Activated CD8-positive, alpha-beta T cell treated with anti-CD3 and anti-CD28 coated beads for 36 hours (primary cell): Measurements from ENCODE around the gene TBC1D1. TPM values are rescaled to one million over a fixed set of nuclear protein-coding genes. Genes with fewer than 3 reads are reported as not detected.

ENCODE experiments used
- ATAC-seq: fragments of 200-7000 bp; cut with Tn5 transposase; one replicate; pipeline ENCODE4 v1.10.0; 2021; ENCODE audit warnings: mild to moderate bottlenecking, moderate library complexity
- CTCF ChIA-PET: fragments of 350-600 bp; sonication (Branson Sonifier 250); formaldehyde crosslinking; loops from one replicate; lab custom pipeline; 2021; ENCODE audit warnings: antibody characterized with exemption; lab: Charles Lee
- POLR2A ChIA-PET: fragments of 350-600 bp; sonication (Branson Sonifier 250); formaldehyde crosslinking; loops from one replicate; lab custom pipeline; 2021; ENCODE audit warnings: antibody characterized with exemption; lab: Charles Lee
- DNase-seq: peaks from one replicate; pipeline ENCODE4 v3.0.0-alpha.2; 2020
- H3K27ac Mint-ChIP-seq: one replicate; pipeline ENCODE4 v1.8.0; 2021; ENCODE audit warnings: mild to moderate bottlenecking, mixed read lengths
- H3K27me3 Mint-ChIP-seq: one replicate; pipeline ENCODE4 v1.8.0; 2021; ENCODE audit warnings: mixed read lengths
- H3K36me3 Mint-ChIP-seq: one replicate; pipeline ENCODE4 v1.8.0; 2021; ENCODE audit warnings: low read depth, mixed read lengths
- H3K4me1 Mint-ChIP-seq: one replicate; pipeline ENCODE4 v1.8.0; 2021; ENCODE audit warnings: low read depth, mixed read lengths
- H3K4me3 Mint-ChIP-seq: one replicate; pipeline ENCODE4 v1.8.0; 2021; ENCODE audit warnings: mild to moderate bottlenecking, moderate library complexity, mixed read lengths
- H3K9me3 Mint-ChIP-seq: one replicate; pipeline ENCODE4 v1.8.0; 2021; ENCODE audit warnings: mixed read lengths
- intact Hi-C: fragments of 100-400 bp; cut with micrococcal nuclease; formaldehyde crosslinking; loops from one replicate; pipeline ENCODE4 v1.10.0; 2022
- total RNA-seq, 2 experiments: library from RNA; stranded (reverse); gene quantifications; one replicate each; pipeline ENCODE4 v1.2.3, GENCODE V29; 2021
- TF ChIP-seq, protein P1 (sequence below): fragments of 200-600 bp; IDR thresholded peaks from one replicate; pipeline ENCODE4 v1.8.0; 2022; ENCODE audit warnings: antibody characterized with exemption, mild to moderate bottlenecking

Gene TBC1D1
- total RNA-seq, 2 experiments from 2014 or later = 79.4 to 91.4 TPM

DNA sequence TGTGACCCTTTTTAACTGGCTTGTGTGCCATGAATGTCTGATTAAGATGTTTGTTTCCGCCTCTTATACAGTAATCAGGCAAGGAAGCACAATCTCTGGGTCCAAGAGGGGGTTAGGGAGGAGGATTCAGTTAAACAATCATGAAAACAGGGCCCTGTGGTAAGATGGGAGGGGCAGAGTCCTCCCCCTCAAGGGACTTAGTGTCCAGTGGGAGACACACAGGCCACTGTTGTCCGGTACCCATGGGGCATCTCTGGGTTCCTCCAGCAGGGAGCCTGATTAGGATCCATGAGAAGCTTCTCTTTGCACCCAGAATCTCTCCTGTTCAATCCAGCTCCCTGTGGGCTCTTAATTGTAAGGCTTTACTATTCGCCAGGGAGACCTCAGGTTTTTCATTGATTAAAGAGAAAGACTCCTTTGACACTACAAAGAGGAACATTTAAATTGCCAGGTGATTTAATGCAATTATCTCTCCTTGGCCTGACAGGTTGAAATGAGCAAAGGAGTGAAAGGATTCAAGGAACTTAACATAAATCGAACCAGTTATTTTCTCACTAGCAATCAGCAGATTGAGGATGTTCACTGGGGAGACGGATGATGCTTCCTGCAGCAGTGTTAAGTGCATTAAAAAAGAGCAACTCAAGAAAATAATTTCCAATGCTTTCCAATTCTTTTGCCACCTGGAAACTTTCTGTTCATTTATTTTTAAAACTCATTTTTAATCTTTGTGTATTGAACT is 294.7 kb downstream of the TBC1D1 start:
- H3K27ac Mint-ChIP-seq = no peak overlapping the region
- H3K4me3 Mint-ChIP-seq = no peak overlapping the region
- POLR2A ChIA-PET = no interaction called here
- ATAC-seq (no peak), DNase-seq (no peak)
- no peaks in the 10 kb centered on the region for H3K36me3 Mint-ChIP-seq
- no peaks in the 10 kb centered on the region for H3K4me1 Mint-ChIP-seq
- H3K27me3 Mint-ChIP-seq = peaks cover 2% of the 10 kb centered on the region
- H3K9me3 Mint-ChIP-seq = no peaks in the 10 kb centered on the region
- CTCF ChIA-PET = no interaction called here
- intact Hi-C loops = no loop called here
- TF ChIP-seq, protein P1, sequence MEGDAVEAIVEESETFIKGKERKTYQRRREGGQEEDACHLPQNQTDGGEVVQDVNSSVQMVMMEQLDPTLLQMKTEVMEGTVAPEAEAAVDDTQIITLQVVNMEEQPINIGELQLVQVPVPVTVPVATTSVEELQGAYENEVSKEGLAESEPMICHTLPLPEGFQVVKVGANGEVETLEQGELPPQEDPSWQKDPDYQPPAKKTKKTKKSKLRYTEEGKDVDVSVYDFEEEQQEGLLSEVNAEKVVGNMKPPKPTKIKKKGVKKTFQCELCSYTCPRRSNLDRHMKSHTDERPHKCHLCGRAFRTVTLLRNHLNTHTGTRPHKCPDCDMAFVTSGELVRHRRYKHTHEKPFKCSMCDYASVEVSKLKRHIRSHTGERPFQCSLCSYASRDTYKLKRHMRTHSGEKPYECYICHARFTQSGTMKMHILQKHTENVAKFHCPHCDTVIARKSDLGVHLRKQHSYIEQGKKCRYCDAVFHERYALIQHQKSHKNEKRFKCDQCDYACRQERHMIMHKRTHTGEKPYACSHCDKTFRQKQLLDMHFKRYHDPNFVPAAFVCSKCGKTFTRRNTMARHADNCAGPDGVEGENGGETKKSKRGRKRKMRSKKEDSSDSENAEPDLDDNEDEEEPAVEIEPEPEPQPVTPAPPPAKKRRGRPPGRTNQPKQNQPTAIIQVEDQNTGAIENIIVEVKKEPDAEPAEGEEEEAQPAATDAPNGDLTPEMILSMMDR = no peak

DNA sequence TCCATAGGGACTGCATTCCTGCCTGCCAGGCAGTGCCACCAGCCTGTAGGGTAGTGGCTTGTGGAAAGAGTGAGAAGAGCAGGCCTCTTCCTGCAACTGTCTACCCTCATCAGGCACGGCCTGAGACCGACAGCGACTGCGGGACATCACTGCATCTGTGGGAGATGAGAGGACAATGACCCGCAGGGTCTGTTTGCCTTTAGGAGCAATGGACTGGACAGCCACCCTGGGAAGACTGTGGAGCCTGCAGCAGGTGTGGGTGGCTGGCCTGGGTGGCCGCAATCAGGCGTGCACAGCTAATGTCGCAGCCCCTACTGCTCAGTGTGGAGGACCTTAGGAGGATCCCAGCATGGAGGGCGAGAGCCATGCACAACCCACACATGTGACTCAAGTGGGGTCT is 297.3 kb downstream of the TBC1D1 start:
- H3K27me3 Mint-ChIP-seq = peaks cover 2% of the 10 kb centered on the region
- TF ChIP-seq, protein P1 = no peak
- intact Hi-C loops = no loop called here
- no peak overlapping the region for H3K27ac Mint-ChIP-seq
- CTCF ChIA-PET = interaction anchor here (3.5 kb wide), 1 partner anchor 9 kb away, joined by 12 read pairs; no protein-coding TSS in a partner anchor
- DNase-seq (no peak), ATAC-seq (no peak)
- no peaks in the 10 kb centered on the region for H3K36me3 Mint-ChIP-seq
- H3K4me1 Mint-ChIP-seq = no peaks in the 10 kb centered on the region
- no peak overlapping the region for H3K4me3 Mint-ChIP-seq
- no peaks in the 10 kb centered on the region for H3K9me3 Mint-ChIP-seq
- POLR2A ChIA-PET = no interaction called here

DNA sequence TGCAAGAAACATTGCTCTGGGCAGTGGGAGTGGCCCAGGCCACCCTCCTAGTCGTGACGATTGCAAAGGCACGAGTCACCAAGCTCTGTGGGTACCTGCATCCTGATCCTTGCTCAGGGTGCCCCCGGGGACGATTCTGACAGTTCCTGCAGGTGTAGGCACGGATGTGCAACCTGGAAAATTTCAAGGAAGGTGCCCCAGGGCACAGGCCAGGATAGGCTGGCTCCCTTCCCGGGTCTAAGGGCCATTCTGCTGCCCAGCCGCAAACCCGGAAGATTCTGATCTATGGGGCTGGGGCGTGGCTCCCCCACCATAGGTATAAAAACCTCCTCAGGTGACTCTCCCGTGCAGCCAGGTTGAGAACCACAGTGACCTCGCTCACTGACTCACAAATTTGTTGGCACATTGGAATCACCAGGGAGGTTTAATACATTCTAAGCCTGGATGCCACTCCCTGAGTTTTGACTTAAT is 297.8 kb downstream of the TBC1D1 start:
- peaks cover 2% of the 10 kb centered on the region for H3K27me3 Mint-ChIP-seq
- CTCF ChIA-PET = interaction anchor here (1.1 to 3.5 kb wide), 2 partner anchors 9 to 542 kb away, joined by 3 to 12 read pairs; no protein-coding TSS in a partner anchor
- H3K4me1 Mint-ChIP-seq = no peaks in the 10 kb centered on the region
- H3K4me3 Mint-ChIP-seq = no peak overlapping the region
- TF ChIP-seq, protein P1 = no peak
- H3K27ac Mint-ChIP-seq = no peak overlapping the region
- ATAC-seq (no peak), DNase-seq (no peak)
- POLR2A ChIA-PET = no interaction called here
- no peaks in the 10 kb centered on the region for H3K9me3 Mint-ChIP-seq
- no peaks in the 10 kb centered on the region for H3K36me3 Mint-ChIP-seq
- intact Hi-C loops = no loop called here

Other genes with a start within 250 kb of the TBC1D1 start
- 10 to 100 TPM; 13.8 to 15.3 TPM for gene RELL1, start 204.7 kb upstream of the TBC1D1 start, total RNA-seq
- gene PGM2, start 64.4 kb upstream of the TBC1D1 start, total RNA-seq = 10 to 100 TPM; 63.0 to 67.6 TPM
- not detected for gene PTTG2, start 69.3 kb downstream of the TBC1D1 start, total RNA-seq